Measurements from ENCODE around the gene ATP2A1. TPM values are rescaled to one million over a fixed set of nuclear protein-coding genes. Genes with fewer than 3 reads are reported as not detected.

The ATP2A1 gene
- total and polyA plus RNA-seq, 2 donors (not counting 3 experiments of a cell fraction or from before 2014, with no cell fraction given), result 1.2 to 2.5 TPM

DNA sequence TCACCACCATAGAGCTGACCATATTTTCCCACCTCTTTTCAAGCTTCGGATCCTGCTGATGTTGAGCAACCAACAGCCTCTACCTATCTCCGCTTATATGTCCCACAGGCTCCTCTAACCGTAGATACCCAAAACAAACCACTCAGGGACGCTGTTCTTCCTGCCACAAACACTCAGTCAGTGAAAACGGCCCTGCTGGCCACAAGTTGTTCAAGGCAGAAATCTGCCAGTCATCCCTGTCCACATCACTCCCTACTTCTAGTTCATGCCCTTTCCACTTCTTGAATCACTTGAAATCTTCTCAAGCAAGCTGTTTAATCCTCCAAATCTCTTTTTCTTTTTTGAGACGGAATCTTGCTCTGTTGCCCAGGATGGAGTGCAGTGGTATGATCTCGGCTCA is 38.8 kb downstream of the ATP2A1 start:
- H3K9ac ChIP-seq (replicated peaks; ENCODE audit: extremely low read depth, insufficient read depth, low read length), result no peak overlapping the region
- H3K4me1 ChIP-seq (ENCODE audit: control insufficient read depth, extremely low read depth, insufficient read depth, low read length), result no peaks in the 10 kb centered on the region
- TF ChIP-seq, protein P1, sequence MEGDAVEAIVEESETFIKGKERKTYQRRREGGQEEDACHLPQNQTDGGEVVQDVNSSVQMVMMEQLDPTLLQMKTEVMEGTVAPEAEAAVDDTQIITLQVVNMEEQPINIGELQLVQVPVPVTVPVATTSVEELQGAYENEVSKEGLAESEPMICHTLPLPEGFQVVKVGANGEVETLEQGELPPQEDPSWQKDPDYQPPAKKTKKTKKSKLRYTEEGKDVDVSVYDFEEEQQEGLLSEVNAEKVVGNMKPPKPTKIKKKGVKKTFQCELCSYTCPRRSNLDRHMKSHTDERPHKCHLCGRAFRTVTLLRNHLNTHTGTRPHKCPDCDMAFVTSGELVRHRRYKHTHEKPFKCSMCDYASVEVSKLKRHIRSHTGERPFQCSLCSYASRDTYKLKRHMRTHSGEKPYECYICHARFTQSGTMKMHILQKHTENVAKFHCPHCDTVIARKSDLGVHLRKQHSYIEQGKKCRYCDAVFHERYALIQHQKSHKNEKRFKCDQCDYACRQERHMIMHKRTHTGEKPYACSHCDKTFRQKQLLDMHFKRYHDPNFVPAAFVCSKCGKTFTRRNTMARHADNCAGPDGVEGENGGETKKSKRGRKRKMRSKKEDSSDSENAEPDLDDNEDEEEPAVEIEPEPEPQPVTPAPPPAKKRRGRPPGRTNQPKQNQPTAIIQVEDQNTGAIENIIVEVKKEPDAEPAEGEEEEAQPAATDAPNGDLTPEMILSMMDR (IDR thresholded peaks at IDR 0.05; ENCODE audit: extremely low read depth in 1 of 2, insufficient read depth in 1 of 2, low read depth in 1 of 2, low read length in 2 of 2), result no peak
- no peak for TF ChIP-seq JUN (IDR thresholded peaks at IDR 0.05; ENCODE audit: borderline replicate concordance, insufficient read depth, insufficient read length, low read depth)
- TF ChIP-seq GATA2 (IDR thresholded peaks at IDR 0.05; ENCODE audit: insufficient read depth, insufficient read length, low read depth, low read length), result no peak
- no peak for TF ChIP-seq EZH2 (IDR thresholded peaks at IDR 0.05; ENCODE audit: borderline replicate concordance, low read depth, low read length, severe bottlenecking)
- TF ChIP-seq POLR2AphosphoS5 (IDR thresholded peaks at IDR 0.05; ENCODE audit: insufficient read depth, low read depth, low read length), result no peak
- TF ChIP-seq POLR2A (IDR thresholded peaks at IDR 0.05; ENCODE audit: low read depth, low read length), result no peak
- TF ChIP-seq FOS (IDR thresholded peaks at IDR 0.05; ENCODE audit: borderline replicate concordance, insufficient read depth, low read length), result no peak
- TF ChIP-seq, protein P2, sequence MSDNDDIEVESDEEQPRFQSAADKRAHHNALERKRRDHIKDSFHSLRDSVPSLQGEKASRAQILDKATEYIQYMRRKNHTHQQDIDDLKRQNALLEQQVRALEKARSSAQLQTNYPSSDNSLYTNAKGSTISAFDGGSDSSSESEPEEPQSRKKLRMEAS (IDR thresholded peaks at IDR 0.05; ENCODE audit: insufficient read depth, insufficient read length), result no peak
- no peak for TF ChIP-seq MYC (IDR thresholded peaks at IDR 0.05; ENCODE audit: low read depth, low read length)
- FAIRE-seq (no peak), DNase-seq (ENCODE audit: low read depth, low spot score) (no peak)
- no peak overlapping the region for H3K4me2 ChIP-seq (ENCODE audit: insufficient read depth, low read length)
- H3K9me1 ChIP-seq (replicated peaks; ENCODE audit: control insufficient read depth, extremely low read depth, insufficient read depth, low read length), result no peaks in the 10 kb centered on the region
- BruUV-seq (replicated peaks), result no TSS peak
- no peaks in the 10 kb centered on the region for H3K27me3 ChIP-seq (ENCODE audit: control insufficient read depth in 2 of 2, insufficient read depth in 2 of 2, low read length in 2 of 2)
- no peak overlapping the region for H3K4me3 ChIP-seq (replicated peaks in 1 of 3; ENCODE audit: insufficient read depth in 1 of 3, low read depth in 1 of 3, low read length in 3 of 3)
- dilution Hi-C loops (cut with MboI; ENCODE audit: extremely low pct_ligation_motif_present, low sequenced_read_pairs), result no loop called here
- H3K9me3 ChIP-seq (replicated peaks; ENCODE audit: control insufficient read depth, insufficient read depth, low read length), result no peaks in the 10 kb centered on the region
- ChIA-PET CTCF (interaction anchor here (1.2 kb wide), 1 partner anchor 20 kb away, joined by 3 read pairs; no protein-coding TSS in a partner anchor), POLR2A (no interaction called here)
- intact Hi-C loops (cut with micrococcal nuclease), result no loop called here
- H2AFZ ChIP-seq (ENCODE audit: low read depth, low read length), result no peak overlapping the region
- no peak overlapping the region for H3K27ac ChIP-seq (ENCODE audit: insufficient read depth, low read depth, low read length)
- no peaks in the 10 kb centered on the region for H3K79me2 ChIP-seq (ENCODE audit: control insufficient read depth, insufficient read depth, low read length)
- H3K36me3 ChIP-seq (ENCODE audit: control insufficient read depth in 2 of 2, extremely low read depth in 1 of 2, insufficient read depth in 2 of 2, low read length in 2 of 2), result peaks cover 0 to 21% of the 10 kb centered on the region in 2 experiments
- H4K20me1 ChIP-seq (replicated peaks; ENCODE audit: control insufficient read depth, extremely low read depth, insufficient read depth, low read length), result no peaks in the 10 kb centered on the region
